Keratinocyte (primary cell): ENCODE measurements around the gene THBS1. TPM values are rescaled to one million over a fixed set of nuclear protein-coding genes. Genes with fewer than 3 reads are reported as not detected.

Experiments
- DNase-seq: peaks from one replicate; pipeline ENCODE4 v3.0.0-alpha.2; 2011; ENCODE audit warnings: low read depth, missing footprints, low spot score
- FAIRE-seq: peaks from 2 replicates; lab custom pipeline; 2011; peaks lifted over from hg19 to GRCh38; lab: Jason Lieb, UNC
- H2AFZ ChIP-seq: 2 replicates; pipeline ENCODE4 v1.6.0; 2012; ENCODE audit warnings: low read length, control low read depth, inconsistent platforms; ENCODE audit not compliant: control insufficient read depth
- H3K27ac ChIP-seq: 2 replicates; pipeline ENCODE4 v1.5.1; 2011; ENCODE audit warnings: low read length; ENCODE audit not compliant: control insufficient read depth, insufficient read depth
- H3K27me3 ChIP-seq: 3 replicates; pipeline ENCODE4 v1.6.0; 2011; ENCODE audit warnings: low read length; ENCODE audit not compliant: control insufficient read depth, insufficient read depth; ENCODE audit errors: extremely low read depth
- H3K36me3 ChIP-seq, 2 experiments: 2 replicates in 1 of 2; 3 replicates in 1 of 2; pipeline ENCODE4 v1.5.1; 2011; ENCODE audit warnings: low read length in 2 of 2, mild to moderate bottlenecking in 1 of 2; ENCODE audit not compliant: control insufficient read depth in 2 of 2, insufficient read depth in 2 of 2; ENCODE audit errors: extremely low read depth in 1 of 2
- H3K4me1 ChIP-seq: 3 replicates; pipeline ENCODE4 v1.5.1; 2011; ENCODE audit warnings: low read length; ENCODE audit not compliant: control insufficient read depth, insufficient read depth; ENCODE audit errors: extremely low read depth
- H3K4me2 ChIP-seq: 3 replicates; pipeline ENCODE4 v1.6.0; 2011; ENCODE audit warnings: low read depth, low read length; ENCODE audit not compliant: control insufficient read depth, insufficient read depth; ENCODE audit errors: extremely low read depth
- H3K4me3 ChIP-seq, 3 experiments: fragments of 200-600 bp in 1 of 3; sonication (generic) in 1 of 3; 2 replicates in 2 of 3; 3 replicates in 1 of 3; pipeline ENCODE4 v1.5.1; 2011 to 2016; ENCODE audit warnings: low read length in 3 of 3, mild to moderate bottlenecking in 3 of 3, control low read depth in 2 of 3, inconsistent platforms in 1 of 3, low read depth in 1 of 3, mixed read lengths in 1 of 3, mixed run types in 1 of 3, moderate library complexity in 1 of 3; ENCODE audit not compliant: control insufficient read depth in 2 of 3, insufficient read depth in 2 of 3; ENCODE audit errors: extremely low read depth in 1 of 3
- H3K79me2 ChIP-seq: 2 replicates; pipeline ENCODE4 v1.6.0; 2012; ENCODE audit warnings: low read length; ENCODE audit not compliant: control insufficient read depth, insufficient read depth
- H3K9ac ChIP-seq: 3 replicates; pipeline ENCODE4 v1.6.0; 2011; ENCODE audit warnings: low read length; ENCODE audit not compliant: control insufficient read depth, insufficient read depth; ENCODE audit errors: extremely low read depth
- H3K9me1 ChIP-seq: 3 replicates; pipeline ENCODE4 v1.6.0; 2011; ENCODE audit warnings: low read length; ENCODE audit not compliant: control insufficient read depth, insufficient read depth; ENCODE audit errors: extremely low read depth
- H3K9me3 ChIP-seq: 2 replicates; pipeline ENCODE4 v1.5.1; 2012; ENCODE audit warnings: low read depth, low read length; ENCODE audit not compliant: control insufficient read depth
- H4K20me1 ChIP-seq: 3 replicates; pipeline ENCODE4 v1.6.0; 2011; ENCODE audit warnings: low read length; ENCODE audit not compliant: control insufficient read depth, insufficient read depth; ENCODE audit errors: extremely low read depth
- CTCF ChIP-seq, 3 experiments: IDR thresholded peaks in 1 of 3; conservative IDR thresholded peaks in 1 of 3; optimal IDR thresholded peaks in 1 of 3; 2 replicates in 2 of 3; 3 replicates in 1 of 3; pipeline versions ENCODE3 to v1.5.1; 2011; ENCODE audit warnings: low read length in 3 of 3, mild to moderate bottlenecking in 3 of 3, moderate library complexity in 2 of 3, control low read depth in 1 of 3, inconsistent platforms in 1 of 3; ENCODE audit not compliant: insufficient read depth in 2 of 3; ENCODE audit errors: extremely low read depth in 1 of 3
- EZH2 ChIP-seq: IDR thresholded peaks from one replicate; pipeline ENCODE4 v1.6.1; 2012; ENCODE audit warnings: inconsistent platforms, mild to moderate bottlenecking, low read length, moderate library complexity
- dilution Hi-C: fragments of 300-500 bp; cut with MboI; formaldehyde crosslinking; loops from one replicate; pipeline ENCODE4 v1.7.0; 2020; ENCODE audit warnings: low sequenced_read_pairs; ENCODE audit not compliant: extremely low pct_ligation_motif_present
- polyA plus RNA-seq, 5 experiments: library from polyadenylated mRNA; depleted of rRNA in 3 of 5; stranded (reverse) in 3 of 5; stranded (forward) in 1 of 5; unstranded in 1 of 5; fragments of >200 nt; gene quantifications; 1 replicate in 1 of 5; 2 replicates in 3 of 5; 3 replicates in 1 of 5; pipeline versions ENCODE4 v1.2.1 to v1.2.3, GENCODE V29; 2011 to 2012; ENCODE audit warnings: missing spikeins in 2 of 5, low read depth in 1 of 5, low replicate concordance in 1 of 5

Gene THBS1
- polyA plus RNA-seq, 1 donor (not counting 4 experiments of a cell fraction or from before 2014, with no cell fraction given), result 789 TPM

GRCh38 chr15:39549912-39550311 is 31.0 kb upstream of the THBS1 start:
- H3K79me2 ChIP-seq, result no peaks in the 10 kb centered on the region
- no peaks in the 10 kb centered on the region for H3K36me3 ChIP-seq
- no peaks in the 10 kb centered on the region for H4K20me1 ChIP-seq
- no peak overlapping the region for H2AFZ ChIP-seq
- H3K9ac ChIP-seq, result no peak overlapping the region
- H3K9me1 ChIP-seq, result no peaks in the 10 kb centered on the region
- no peaks in the 10 kb centered on the region for H3K4me1 ChIP-seq
- no peaks in the 10 kb centered on the region for H3K9me3 ChIP-seq
- no peak for TF ChIP-seq CTCF (optimal IDR thresholded peaks at IDR 0.05 in 1 of 3, IDR thresholded peaks at IDR 0.05 in 1 of 3, conservative IDR thresholded peaks at IDR 0.05 in 1 of 3; ENCODE audit: extremely low read depth in 1 of 3, insufficient read depth in 2 of 3, low read length in 3 of 3)
- no peaks in the 10 kb centered on the region for H3K27me3 ChIP-seq
- DNase-seq, result no peak
- no peak overlapping the region for H3K4me2 ChIP-seq
- no peak for FAIRE-seq
- dilution Hi-C loops, result no loop called here
- no peak overlapping the region for H3K27ac ChIP-seq
- H3K4me3 ChIP-seq, result no peak overlapping the region

- Histone ChIP-seq H3K4me3 (no peak overlapping the region), H3K79me2 (no peaks in the 10 kb centered on the region), H3K27ac (no peak overlapping the region), H3K9me1 (no peaks in the 10 kb centered on the region), H3K9me3 (no peaks in the 10 kb centered on the region), H2AFZ (no peak overlapping the region), H3K4me2 (no peak overlapping the region), H3K27me3 (no peaks in the 10 kb centered on the region), H3K4me1 (peaks cover 12% of the 10 kb centered on the region), H3K36me3 (no peaks in the 10 kb centered on the region), H4K20me1 (no peaks in the 10 kb centered on the region), H3K9ac (no peak overlapping the region)
- dilution Hi-C loops, result no loop called here
- TF ChIP-seq CTCF (optimal IDR thresholded peaks at IDR 0.05 in 1 of 3, IDR thresholded peaks at IDR 0.05 in 1 of 3, conservative IDR thresholded peaks at IDR 0.05 in 1 of 3; ENCODE audit: extremely low read depth in 1 of 3, insufficient read depth in 2 of 3, low read length in 3 of 3), result no peak
- no peak for TF ChIP-seq EZH2
- FAIRE-seq, result no peak
- no peak for DNase-seq
Observed at GRCh38 chr15:39551476-39551875, 29.4 kb upstream of the THBS1 start.
